Muscle of arm (tissue), 12 donors: Measurements from ENCODE around the gene ARHGEF12. TPM values are rescaled to one million over a fixed set of nuclear protein-coding genes. Genes with fewer than 3 reads are reported as not detected.

Experiments
- DNase-seq: peaks from one replicate; pipeline ENCODE4 v3.0.0-alpha.2; 2013
- polyA plus RNA-seq, 12 donors: library from polyadenylated mRNA; unstranded; fragments of 120-200 nt; gene quantifications; one replicate each; pipeline ENCODE4 v1.2.1, GENCODE V29; 2013; ENCODE audit not compliant: insufficient read length in 12 of 12

The ARHGEF12 gene
- polyA plus RNA-seq, 12 donors, result 31.8 to 59.6 (median 42.6) TPM; not detected in 1

DNA sequence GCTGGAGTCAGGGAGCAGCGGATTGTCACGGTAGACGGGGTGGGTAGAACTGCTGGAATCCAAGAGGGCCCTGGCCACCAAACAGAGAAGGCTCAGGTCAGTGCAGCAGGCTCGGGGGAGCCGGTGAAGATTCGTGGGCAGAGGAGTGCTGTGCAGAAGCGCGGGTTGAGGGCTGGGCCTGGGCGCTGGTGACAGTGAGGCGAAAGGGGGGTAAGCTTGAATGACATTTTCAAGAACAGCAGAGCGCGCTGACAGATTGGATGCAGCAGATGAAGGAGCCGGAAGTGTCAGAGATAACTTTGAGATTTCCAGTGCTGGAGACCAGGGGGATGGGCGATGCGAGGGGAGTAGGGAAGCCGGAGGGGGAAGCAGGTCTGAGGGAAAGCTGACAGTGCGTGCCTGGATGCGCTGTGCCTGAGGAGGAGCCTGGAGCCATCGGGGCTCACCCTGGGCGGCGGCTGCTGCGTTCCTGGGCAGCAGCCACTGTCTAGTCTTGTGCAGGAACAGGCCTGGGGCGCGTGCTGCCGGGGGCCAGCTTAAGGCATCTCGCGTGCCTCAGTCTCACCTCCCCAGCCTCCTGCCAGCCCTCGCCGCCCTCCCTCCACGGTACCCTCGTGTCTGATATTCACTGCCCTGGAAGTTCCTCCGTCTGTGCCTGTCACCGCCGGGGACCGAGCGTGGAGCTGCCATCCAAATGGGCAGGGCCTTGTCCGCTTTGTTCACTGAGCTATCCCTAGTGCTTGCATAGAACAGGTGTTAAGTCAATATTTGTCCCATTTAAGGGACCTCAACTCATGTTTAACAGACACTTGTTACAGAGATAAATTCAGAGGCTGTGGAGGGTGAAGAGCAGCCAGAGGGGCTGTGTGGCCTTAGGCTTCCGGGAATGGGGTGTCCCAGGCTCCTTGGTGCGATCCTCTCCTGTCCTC lies 180.5 kb downstream of the ARHGEF12 start:
- DNase-seq, result no peak

DNA sequence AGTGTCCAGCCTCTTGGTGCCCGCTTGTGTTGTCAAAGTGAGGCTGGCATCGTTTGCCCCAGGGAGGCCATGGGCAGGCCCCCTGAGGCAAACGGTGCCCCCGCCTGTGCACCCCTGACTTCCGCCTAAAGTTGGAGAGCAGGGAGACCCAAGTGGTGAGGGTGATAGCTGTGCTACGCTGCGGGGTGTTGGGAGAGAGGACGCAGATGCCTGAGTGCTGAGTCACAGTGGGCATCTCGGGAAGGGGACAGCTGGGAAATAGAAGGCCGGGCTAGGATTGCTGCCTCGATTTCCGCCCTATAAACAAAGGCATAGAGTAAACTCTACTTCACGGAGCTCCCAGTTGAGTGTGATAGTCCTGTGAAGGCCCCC lies 181.2 kb downstream of the ARHGEF12 start:
- DNase-seq, result no peak

DNA sequence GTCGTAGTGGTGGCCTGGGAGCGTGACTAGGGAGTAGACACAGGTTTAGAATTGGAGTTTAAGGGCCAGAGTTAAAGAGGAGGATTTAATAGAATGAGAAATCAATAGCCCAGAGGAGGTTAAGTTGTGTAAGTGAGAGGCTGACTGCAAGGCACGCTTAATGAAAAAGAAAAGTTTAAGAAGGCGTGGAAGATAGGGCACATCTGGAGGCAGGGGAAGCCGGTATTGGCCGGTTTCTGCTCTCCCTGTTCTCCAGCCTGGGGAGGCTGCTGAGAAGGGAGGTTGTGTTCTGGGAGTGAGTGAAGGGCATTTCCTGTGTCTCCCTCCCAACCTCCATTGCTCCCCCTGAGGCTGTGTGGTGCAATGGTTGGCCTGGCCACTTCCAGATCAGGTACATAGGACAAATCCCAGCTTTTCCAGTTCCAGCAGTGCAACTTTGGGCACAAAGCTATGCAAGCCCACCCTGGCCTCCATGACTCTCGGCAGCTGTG lies 181.6 kb downstream of the ARHGEF12 start:
- DNase-seq, result no peak

DNA sequence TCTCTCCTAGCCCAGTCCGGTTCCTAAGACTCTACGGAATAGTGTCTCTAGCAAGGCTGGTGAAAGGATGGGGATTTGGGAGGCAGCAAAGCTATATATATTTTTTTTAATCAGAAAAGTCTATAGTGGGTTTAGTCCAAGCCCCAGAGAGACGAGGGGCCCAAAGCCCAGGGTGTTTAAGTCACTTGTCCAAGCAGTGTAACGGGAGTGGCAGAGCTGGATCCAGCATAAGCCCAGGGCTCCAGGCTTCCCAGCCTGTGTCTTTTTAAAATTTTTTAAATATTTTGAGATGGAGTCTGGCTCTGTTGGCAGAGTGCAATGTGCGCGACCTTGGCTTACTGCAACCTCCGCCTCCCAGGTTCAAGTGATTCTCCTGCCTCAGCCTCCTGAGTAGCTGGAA lies 182.1 kb downstream of the ARHGEF12 start:
- no peak for DNase-seq

DNA sequence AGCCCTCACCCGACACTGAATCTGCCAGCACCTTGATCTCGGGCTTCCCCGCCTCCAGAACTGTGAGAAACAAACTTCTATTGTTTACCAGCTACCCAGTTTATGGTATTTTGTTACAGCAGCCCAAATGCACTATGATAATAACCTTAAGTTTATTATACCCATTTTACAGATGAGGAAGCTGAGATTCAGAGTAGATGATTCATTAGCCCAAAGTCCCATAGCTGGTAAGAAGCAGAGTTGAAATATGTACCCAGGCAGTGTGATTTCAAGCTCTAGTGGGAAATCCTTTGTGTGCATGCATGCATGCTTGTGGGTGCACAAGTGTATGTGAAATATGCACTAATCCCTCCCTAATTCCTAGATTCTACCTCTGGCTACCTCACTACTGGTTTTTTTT lies 183.3 kb downstream of the ARHGEF12 start:
- no peak for DNase-seq

DNA sequence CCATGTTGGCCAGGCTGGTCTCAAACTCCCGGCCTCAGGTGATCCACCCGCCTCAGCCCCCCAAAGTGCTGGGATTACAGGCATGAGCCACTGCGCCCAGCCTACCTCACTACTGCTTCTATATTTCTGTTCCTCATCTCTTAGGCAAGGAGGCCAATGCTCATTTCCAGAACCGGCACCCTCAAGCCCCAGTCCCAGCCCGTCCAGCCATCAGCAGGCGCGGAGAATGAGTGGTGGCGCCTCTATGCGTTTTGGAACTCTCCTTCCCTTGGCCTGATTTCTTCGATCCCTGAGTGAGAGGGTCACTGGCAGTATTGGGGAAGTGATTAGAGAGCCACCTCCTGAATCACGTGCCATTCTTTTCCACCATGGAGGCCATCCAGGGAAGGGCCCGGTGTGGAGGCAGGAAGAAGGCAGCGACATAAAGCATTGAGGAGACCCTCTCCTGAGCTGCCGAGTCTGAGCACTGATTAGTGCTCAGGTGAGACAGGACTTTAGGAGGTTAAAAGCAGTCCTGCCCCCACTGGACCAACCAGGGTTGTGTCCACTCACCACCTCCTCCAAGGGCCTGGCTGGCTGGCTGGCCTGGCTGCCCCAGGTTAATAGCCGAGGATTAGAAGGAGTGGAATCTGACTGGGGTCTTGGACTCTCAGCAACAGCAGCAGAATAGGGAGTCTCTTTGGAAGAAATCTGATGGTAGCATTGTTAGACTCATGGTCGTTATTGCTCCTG lies 184.0 kb downstream of the ARHGEF12 start:
- no peak for DNase-seq

DNA sequence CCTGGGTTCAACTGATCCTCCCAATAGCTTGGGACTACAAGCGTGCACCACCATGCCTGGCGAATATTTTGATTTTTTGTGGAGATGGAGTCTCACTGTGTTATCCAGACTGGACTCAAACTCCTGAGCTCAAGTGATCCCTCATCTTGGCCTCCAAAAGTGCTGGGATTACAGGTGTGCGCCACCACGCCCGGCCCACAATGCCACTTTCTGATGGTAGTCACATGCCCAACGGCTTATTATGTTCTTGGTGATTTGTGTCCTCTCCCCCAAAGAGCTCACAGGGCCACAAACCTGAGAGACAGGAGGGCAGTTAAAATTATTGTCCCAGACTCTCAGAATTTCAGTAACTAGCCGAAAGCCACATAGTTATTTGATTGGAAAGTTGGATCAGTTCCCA lies 185.0 kb downstream of the ARHGEF12 start:
- DNase-seq, result no peak

DNA sequence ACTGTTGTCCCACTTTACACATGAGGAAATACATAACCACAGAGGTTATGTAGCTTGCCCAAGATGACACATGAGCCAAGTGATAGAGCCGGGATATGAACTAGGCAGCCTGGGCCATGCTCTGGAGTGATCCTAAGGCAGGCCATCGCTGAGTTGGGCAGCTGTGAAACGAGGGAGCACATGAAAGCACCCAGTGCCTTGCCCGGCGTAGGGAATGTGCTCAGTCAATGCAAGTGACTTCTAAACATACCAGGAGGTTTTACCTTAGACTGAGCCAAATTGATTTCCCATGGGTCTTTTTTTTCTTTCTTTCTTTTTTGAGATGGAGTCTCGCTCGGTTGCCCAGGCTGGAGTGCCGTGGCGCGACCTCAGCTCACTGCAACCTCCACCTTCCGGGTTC lies 185.8 kb downstream of the ARHGEF12 start:
- DNase-seq, result no peak

DNA sequence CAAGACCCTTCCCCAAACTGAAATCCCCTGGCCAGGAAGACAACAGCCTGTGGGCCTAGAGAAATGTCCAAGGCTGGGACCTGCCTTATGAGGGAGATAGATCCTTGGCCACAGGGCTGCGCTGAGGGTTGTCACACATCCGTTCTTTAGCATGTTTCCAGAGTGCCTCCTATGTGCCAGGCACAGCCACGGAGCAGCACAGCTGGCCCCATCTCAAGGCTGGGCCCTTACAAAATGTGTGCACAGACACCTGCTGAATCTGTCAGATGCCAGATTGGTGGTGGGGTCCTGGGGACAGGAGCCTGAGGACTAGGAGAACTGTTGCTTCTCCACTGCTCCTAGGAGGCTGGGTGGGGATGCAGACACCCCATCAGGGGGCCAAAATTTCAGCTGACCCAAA lies 186.5 kb downstream of the ARHGEF12 start:
- no peak for DNase-seq

DNA sequence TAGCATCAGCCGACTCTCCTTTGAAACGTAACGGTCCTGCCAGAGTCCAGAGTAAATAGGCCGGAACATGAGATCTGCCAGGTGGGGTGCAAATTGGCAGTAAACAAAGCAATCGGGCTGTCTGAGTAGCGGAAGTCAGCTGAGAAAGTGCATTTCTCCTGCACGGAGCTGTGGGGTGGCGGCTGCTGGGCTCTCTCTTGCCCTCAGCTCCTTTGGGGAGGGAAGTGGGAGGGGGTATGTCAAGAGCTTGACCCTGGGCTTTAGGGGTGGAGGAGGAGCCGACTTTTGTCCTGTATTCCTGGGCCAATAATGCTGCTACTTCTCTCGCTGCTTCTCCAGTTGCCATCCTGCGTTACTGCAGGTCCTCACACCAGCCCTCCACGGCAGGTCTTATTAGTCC lies 187.0 kb downstream of the ARHGEF12 start:
- no peak for DNase-seq

DNA sequence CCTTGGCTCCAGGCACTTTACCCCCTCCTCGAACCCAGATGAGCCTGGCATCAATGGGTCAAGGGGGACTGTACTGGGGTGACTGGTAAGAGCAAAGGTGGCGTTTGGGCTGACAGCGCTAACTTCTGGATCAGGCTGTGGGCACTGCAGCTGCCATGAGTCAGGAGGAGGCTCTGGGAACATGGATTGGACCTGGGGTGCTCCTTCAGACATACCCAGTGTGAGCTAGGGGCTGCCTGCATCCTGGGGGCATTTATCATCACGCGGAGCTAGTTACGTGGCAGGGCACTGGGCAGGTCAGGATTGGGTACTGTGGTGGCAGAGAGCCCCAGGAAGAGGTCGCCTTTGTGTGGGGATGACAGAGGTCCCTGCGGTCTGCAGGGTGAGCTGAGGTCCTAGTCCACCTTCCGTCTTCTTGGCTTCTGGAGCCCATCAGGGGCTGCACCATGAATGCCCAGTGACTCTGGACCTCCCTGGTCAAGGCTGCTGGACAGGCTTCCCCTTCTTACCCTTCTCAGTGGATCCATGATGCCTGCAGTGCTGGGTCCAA lies 188.4 kb downstream of the ARHGEF12 start:
- no peak for DNase-seq

DNA sequence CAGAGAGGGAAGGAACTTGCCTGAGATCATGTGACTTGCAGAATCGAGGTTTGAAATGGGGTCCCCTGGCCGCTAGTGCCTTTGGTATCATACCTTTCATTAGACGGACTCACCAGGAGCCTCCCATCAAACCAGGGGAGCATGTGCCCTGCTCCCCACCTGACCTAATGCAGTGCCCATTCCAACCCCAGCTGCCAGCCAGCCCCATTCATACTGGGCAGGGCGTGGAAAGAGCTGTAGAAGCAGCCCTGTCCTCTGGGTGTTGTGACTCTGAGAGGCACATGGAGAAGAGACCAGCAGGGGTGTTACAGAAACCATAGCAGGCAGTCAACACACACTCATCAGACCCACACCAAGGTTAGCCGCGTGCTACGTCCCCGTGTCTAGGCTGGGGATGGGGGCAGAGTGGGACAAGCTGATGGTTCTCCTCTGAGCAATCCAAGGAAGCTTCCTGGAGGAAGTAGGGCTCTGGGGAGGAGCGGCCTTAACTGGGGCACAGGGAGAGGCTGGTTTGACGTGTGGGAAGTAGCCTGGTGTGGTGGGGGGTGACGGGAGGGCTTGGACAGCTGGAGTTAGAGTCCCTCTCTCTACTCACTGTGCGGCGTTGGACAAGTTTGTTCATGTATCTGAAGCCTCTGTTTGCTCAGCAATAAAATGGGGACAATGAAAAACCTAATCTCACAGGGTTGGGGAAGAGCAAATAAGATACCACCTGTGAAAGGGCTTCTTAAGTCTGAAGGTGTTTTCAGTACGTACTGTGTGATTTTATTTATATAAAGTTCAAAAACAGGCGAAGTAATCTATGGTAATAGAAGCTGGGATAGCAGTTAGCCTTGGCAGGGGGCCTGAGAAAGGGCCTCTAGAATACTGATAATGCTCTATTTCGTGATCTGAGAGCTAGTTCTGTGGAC lies 189.3 kb downstream of the ARHGEF12 start:
- DNase-seq, result no peak

DNA sequence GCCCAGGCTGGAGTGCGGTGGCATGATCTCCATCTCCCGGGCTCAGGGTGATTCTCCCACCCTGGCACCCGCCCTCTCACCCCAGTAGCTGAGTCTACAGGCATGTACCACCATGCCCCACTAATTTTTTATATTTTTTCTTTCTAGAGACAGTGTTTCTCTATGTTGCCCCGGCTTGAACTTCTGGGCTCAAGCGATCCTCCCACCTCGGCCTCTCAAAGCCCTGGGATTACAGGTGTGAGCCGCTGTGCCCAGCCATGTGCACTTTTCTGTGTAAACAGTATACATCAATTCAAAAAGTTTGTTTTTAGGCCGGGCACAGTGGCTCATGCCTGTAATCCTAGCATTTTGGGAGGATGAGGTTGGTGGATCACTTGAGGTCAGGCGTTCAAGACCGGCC lies 190.0 kb downstream of the ARHGEF12 start:
- no peak for DNase-seq

DNA sequence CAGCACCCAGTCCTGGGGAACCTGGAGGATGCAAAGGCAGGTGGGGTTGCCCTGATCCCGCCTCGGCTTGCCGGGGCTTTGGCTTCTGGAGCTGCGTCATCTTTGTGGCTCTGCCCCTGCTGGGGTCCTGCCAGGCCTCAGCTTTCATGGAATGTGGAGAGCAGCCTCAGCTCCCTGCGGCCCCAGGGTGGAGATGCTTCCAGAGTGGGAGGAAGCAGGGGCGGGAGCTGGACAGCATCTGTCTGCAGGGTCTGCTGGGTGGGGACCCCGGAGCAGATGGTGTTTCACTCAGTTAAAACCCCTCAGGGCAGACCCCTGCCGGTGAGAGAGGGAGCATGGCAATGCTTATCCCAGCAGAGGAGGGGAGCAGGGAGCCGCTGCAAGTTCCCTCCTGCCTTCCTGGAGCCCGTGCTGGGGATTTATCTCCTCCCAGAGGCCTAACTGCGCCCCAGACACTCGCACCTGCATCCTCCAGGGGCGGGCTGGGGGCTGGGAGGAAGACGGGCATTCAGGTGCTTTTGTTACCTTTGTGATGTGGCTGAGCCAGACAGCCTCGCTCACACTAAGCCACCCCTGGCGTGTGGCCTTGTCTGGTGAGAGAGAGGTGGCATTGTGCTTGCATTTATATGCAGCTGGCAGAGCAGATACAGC lies 191.0 kb downstream of the ARHGEF12 start:
- peak; percentile 69 for DNase-seq

DNA sequence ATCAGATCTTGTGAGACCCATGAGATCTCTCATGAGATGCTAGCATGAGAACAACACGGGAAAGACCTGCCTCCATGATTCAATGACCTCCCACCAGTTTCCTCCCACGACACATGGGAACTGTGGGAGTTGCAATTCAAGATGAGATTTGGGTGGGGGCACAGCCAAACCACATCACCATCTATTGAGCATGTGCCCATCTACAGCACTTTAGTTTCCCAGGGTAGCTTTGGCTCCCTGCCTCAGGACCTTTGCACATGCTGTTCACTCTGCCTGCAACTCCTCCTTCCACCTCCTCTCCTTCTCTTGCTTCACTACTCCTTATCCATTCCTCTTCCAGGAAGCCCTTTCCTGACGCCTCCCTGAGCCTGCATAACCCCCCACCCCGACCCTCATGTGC lies 192.5 kb downstream of the ARHGEF12 start:
- no peak for DNase-seq

DNA sequence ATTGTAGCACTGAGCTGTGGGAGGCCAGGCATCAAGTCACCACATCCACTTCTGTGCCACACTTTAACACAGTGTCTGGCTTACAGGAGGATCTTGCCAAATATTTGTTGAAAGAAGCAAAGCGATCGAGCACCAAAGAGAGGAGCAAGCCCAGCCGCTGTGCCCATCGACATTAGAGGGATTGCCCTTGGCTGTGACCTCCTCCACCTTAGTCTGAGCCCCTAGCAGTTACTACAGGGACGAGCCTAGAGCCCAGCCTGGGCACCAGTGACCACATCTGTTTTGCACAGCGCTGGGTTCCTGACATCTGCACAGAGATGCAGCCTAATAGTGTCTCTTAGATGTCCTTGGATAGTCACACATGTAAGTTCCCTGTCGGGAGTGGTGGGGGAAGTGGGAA lies 193.0 kb downstream of the ARHGEF12 start:
- no peak for DNase-seq

DNA sequence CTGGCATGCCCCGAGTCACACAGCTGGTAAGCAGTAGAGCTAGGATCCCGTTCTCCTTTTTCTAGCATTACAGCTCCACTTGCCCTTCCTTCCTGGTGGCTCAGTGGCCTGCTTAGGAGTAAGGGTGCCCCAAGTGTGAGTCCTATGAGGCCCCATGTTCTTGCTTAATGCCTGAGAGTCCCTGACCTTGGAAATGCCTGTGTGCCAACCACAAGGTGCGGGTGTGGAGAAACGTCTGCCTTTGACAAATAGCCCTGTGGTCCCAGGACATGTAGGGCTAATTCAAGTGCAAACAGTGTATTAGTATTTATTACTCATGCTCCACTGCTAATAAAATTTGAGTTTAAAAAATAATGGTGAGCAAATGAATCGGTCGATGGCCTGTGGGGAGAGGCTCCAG lies 193.7 kb downstream of the ARHGEF12 start:
- no peak for DNase-seq

DNA sequence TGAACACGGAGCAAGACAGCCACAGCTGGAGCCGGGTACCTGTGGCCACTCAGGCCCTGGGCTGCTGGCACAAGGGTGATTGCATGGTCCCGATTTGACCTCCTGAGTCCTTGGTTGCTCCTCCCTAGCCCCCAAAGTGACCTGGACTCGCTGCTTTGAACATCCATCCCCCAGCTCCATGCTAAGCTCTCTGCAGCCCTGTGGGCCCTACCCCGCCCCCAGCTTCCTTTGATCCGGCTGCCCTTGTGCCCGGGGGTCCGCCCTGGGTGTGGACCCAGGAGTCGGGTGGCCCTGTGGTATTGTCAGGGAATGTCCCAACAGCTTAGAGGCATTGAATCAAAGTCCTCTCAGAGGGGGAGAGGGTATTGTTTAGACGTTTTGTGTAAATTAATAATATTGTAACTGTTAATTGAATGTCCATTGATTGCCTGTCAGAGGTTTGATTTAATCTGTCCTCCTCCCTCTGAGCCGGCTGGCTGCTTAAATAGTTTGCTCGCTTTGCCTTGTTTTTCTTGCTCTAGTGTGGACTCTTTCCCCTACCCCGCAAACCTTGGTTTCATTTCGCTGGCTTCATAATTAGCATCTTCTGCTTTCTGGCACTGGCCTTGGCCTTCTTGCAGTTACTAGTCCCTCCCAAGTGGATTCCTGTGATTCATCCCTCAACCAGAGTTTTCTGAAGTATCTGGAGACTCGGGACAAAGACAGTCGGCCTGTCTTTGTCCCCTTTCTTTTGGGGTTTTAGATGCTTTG lies 196.0 kb downstream of the ARHGEF12 start:
- no peak for DNase-seq

DNA sequence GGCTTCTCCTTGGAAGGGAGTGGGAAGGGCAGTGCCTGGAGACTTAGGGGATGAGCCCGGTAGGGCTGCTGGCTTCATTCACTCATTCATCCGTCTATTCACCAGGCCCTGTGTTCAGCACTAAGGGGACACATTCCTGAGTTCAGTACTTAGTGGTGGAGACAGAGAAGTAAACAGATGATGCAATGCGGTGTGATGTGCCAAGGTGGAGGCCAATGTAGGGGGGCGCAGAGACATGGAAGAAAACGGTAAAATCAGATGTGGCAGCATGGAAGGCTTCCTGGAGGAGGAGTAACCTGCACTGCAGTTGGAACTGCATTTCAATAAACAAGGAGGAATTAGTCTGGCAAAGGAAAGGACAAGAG lies 196.6 kb downstream of the ARHGEF12 start:
- DNase-seq, result no peak

DNA sequence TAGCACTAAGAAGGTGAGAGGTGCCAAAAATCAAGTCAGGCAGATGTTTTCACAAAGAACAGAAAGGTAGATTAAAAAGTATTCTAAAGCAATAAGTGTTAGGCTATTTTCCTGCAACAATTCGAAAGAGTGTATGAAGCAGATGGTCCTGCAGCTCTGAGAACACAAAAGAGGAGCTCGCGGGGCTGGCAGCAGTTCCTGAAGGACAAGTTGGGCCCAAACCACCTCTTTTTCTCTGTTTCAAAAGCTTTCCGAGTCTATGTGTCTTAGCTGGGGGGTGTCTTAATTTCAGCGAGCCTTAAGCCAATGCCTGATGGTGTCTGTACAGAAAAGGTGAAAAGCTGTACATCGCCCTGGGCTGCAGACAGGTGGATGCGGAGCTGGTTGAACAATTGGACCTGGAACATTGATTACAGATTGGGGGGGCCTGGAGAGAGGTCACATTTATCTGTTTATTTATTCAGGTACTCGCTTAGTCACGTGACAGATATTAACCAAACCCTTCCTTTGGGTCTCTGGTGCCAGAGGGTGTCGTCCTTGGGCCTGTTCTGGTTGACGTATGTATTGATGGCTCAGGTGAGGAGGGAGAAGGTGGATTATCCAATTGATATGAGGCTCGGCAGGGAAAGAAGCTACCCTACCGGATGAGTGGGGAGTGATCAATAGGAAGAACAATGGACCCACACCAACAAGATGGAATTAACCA lies 200.0 kb downstream of the ARHGEF12 start:
- DNase-seq, result no peak
